Measurements from ENCODE around the gene TMEM184B.
"Not testable (repeated sequence)": the region's sequence is repeated elsewhere in the genome, so short reads cannot be mapped to it uniquely, and the experiment has no call there.

TMEM184B gene

GRCh38 chr22:38247713-38248112 is 25.1 kb downstream of the TMEM184B start:
- DNase-seq = no peak

- DNase-seq = no peak
Observed at GRCh38 chr22:38246692-38247091, 26.1 kb downstream of the TMEM184B start.

DNA sequence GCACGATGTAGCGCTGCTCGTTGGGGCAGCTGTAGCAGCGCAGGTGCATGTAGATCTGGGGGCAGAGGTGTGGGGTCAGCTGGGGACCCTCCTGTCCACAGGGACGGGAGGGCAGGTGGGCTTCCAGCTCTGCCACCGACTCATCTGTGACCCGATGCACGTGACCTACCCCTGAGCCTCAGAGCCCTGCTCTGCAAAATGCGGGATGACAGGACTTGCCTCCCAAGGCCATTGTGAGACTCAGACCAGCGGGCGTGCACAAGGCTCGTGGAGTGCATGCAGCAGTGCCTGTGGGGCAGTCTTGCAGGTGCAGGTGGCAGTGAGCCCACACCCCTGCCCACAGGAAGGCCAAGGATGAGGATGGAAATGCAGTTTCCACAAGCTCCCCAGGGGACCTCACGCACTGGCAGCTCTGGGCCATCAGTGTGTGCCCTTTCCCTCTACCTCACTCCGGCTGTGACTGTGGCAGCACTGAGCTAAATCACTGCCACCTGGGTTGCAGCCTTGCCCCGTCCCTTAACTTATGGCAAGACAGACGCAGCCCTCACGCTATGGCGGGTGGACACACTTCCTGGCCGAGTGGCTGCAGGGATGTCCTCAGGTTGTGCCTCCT is 26.7 kb downstream of the TMEM184B start:
- no peak for DNase-seq

GRCh38 chr22:38244106-38244505 is 28.7 kb downstream of the TMEM184B start:
- no peak for DNase-seq

- no peak for DNase-seq
Observed at GRCh38 chr22:38243007-38243765, 29.6 kb downstream of the TMEM184B start.

- no peak for DNase-seq
Observed at GRCh38 chr22:38240734-38241252, 32.0 kb downstream of the TMEM184B start.

DNA sequence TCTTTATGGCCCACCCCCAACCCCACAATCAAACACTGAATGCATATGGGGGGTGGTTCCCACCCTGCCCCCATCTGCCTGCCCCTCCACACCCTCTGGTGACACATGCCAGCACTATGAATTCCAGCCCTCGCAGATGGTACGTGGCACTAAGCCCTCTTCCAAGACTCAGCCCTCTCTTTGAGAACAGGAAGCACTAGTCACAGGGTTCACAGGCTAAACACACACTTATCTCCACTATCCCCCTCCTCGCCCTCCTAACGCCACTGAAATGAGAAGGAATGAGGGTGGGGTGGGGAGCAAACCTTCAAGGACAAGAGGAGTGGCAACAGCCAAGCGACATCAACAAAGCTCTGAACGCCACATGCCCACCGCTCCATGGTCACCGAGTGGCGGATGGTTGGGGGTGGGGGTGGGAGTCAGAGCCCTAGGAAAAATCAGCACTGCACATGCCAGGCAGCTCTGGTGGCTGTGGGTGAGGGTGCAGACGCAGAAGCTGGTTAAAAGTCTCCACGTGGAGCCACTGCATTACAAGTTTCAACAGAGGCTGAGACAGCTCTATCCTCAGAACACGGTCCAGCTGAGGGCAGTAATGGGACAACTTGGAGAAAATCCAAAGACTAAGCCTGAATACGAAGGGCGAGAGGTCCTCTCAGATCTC is 33.6 kb downstream of the TMEM184B start:
- no peak for DNase-seq

DNA sequence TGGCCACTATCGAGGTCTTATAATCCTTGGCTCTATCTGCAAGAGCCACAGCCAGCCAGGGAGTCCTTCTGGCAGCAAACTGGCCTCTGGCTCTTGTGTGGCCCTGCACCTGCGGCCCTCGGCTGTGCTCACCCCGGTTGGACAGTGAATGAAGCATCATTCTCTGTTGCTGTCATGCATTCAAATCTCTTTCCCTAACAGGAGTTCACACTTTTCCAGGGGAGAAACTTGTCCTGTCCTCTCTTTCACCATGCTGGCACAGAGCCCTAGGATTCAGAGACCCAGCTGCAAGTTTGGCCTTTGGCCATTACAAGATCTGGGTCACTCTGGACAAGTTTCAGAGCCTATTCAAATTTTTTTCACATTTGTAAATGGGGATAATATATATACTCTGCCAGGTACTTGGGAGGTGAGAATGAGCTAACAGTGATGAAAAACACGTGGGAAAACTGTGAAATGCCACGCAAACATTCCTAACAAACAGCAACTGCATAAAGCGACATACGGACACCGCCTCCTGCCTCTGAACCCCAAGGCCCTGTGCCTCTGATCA is 34.2 kb downstream of the TMEM184B start:
- DNase-seq = no peak

GRCh38 chr22:38236786-38237185 is 36.0 kb downstream of the TMEM184B start:
- DNase-seq = no peak

DNA sequence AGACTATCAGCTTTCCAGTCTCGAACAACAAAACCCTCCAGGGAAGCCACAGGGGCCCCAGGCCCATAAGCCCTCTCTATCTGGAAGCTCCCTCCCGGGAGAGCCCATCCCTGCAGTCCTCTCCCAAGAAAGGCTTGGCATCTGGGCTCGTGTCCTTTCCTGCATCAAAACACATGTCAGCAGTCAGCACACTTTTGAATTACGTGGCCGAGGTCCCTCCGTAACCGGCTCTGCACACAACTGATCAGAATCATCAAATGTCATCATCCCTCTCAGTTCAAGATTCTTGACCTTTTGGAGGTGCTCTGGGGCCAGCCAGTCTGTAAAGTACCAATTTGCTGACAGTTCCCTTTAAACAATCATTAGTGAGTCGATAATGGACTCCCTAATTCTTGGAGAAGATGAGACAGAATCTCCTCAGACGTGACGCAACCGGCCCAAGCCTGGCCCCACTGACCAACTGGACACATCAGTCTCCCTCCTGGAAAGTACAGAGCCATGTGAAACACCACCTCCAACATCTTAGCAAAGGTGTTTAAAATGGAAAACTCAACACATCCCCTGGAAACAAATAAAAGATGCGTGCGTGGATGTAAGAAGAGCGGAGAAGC is 37.5 kb downstream of the TMEM184B start:
- DNase-seq = no peak

DNA sequence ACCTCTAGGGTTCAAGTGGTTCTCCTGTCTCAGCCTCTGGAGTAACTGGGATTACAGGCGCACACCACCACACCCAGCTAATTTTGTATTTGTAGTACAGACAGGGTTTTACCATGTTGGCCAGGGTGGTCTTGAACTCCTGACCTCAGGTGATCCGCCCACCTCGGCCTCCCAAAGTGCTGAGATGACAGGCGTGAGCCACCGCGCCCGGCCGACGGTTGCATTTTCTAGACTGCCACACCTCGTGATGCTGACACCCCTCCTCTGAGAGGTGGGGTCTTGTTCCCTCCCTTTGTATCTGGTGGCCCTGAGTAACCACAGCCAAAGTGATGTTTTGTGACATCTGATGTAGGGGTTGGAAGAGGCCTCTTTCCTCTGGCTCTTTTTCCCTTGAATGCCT is 39.0 kb downstream of the TMEM184B start:
- DNase-seq = not testable (repeated sequence)

DNA sequence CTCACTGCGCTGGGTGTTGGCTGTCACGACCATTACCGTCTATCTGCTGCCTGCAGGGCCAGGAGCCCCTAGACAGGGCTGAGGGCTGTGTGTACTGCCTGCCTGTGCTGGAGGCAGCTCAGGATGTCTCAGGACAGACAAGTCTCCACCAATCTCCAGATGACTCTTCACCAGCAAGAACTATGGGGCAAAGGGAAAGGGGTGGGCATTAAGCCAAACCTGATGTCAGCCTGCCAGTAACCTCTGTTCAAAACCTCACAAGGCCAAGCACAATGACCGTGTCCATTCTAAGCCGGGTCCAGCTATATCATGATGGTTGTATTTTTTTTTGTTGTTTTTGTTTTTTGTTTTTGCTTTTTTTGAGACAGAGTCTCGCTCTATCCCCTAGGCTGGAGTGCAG is 39.4 kb downstream of the TMEM184B start:
- DNase-seq = no peak

DNA sequence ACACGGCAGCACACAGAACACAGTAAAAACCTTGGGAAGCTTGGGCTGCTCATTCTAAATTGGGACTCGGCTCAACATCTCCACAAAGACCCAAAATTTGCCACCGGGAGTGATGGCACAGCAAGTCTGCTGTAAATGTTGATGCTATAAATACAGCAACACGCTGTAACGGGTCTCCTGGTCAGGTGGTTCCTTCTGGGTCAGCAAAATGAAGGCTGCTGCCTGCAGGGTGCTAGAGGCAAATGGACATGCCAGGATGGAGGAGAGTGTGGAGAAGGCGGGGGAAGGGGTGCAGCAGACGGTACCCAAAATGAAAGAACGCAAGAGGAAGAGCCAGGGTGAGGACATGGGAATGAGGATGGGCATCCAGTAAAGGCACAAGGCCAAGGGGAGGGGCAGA is 40.6 kb downstream of the TMEM184B start:
- no peak for DNase-seq

DNA sequence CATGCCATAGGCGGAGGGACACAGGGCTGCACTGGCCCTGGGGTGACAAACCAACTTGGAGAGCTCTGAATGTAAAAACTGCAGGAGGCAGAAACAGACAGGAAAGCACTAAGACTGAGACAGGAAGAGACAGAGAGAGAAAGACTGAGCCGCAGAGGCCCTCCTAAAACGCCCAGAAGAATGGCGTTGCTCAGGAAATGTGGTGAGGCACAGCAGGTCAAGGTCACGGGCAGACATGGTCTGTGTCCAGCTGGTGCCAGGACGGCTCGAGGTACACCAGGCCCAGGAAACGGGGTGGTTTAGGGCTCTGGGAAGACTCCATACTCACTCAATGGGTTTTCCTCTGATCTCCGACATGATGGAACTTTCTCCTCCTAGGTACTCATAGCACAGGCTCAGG is 41.9 kb downstream of the TMEM184B start:
- no peak for DNase-seq

GRCh38 chr22:38230108-38230825 is 42.5 kb downstream of the TMEM184B start:
- peak; percentile 22 to 38 for DNase-seq

- no peak for DNase-seq
Observed at GRCh38 chr22:38228873-38229740, 43.7 kb downstream of the TMEM184B start.

DNA sequence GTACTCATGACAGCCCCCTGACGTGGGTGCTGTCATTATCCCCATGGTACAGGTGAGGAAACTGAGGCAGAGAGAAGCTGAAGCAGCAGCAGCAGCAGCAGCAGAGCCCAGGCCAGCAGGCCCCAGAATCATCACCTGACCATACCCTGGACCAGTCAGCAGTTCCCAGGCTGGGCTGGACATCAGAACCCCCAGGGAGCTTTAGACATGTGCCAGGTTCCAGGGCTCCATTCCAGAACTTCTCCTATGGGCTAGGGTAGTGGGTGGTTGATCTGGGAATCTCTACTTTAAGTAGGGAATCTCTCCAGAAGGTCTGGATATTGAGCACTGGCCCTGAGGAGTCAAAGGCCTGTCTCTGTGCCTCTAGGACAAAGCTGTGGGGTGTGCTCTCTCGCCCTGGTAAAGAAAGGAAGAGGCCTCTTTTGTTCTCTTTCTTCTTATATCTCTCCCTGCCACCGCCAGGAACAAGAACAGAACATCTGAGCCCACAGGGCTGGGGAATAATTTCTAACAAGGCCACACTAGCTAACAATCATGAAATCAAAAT is 44.4 kb downstream of the TMEM184B start:
- DNase-seq = no peak

DNA sequence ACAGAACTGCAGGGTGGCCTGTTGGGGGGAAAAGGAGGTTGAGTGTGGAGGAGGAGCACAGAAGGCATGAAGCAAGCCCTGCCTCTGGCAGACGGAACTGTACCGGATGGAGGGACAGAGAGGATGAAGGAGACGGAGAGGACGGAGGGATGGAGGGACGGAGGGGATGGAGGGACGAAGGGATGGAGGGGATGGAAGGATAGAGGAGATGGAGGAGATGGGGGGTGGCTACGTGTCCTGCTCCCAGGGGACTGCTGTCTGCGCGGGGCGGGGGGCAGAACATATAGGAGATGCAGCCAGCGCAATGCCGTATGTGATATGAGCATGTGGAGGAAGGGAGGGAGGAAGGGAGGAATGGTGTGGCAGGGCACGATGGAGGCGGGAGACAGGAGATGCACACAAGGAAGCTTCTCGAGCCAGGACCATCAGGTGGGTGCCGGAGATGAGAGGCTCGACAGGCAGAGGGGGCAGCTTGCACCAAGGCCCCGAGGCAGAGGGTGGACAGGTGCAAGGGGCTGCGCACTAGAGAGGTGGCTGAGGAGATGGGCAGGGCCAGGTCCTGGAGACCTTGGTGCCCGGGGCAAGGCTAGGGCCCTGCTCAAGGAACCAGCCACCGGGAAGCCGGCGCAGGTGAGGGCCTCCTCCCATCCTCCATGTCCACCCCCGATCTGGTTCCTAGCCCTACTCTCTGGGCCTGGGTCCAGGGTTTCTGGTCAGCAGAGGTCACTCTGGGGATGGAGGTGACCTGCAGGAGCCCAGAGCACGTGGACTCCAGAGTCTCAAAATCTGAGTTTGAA is 45.8 kb downstream of the TMEM184B start:
- DNase-seq = no peak

DNA sequence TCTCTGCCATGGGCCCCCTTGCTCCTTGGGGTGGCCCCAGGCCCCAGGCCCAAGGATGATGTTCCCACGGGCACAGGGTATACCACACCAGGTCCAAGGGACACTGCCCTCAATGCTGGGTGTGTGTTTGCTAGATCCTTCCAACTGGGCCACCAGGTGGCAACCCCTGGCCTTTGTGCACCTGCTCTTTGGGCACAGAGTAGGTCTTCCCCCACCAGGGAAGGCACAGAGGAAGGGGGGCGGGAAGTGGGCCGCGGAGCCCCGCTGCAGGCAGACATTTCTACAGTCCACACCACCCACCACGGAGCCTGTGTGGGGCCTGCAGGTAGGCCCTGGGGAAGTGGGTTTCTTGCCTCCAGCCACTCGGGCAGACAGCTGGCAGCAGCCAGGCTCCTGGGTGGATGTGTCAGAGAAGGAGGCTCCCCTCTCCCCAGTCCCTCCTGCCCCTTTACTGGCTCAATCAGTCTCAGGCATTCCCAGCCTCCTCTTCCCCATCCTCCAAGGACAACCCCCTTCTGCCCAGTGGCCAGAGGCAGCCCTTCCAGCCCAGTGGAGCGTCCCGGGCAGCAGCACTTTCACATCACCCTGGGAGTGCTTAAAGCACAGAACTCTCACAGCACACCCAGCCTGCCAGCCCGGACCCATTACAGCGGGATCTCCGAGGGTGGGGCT is 49.4 kb downstream of the TMEM184B start:
- no peak for DNase-seq

DNA sequence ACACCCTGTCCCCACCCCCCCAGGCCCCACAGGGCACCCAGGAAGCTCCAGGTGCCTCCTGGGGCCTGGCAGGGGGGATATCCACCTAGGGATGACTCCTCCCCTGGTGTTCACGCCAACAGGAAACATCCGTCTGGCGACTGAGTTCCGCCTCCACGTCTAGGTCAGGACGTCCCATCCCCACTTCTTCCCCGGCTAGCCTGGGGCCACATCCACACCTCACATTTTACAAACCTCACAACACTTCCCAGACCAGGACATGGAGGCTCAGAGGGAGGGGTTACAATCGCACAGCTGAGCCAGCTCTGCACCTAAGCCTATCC is 50.1 kb downstream of the TMEM184B start:
- DNase-seq = no peak

Measured in stimulated activated CD4-positive, alpha-beta T cell treated with anti-CD3 and anti-CD28 coated beads, Interleukin-2, amount 100 ng/mL, for 24 hours (primary cell).